NCI-H2196 treated with DMSO at 0.1 percent for 48 hours (cell line): Measurements from ENCODE around the gene BIRC5.
"Not testable (repeated sequence)": the region's sequence is repeated elsewhere in the genome, so short reads cannot be mapped to it uniquely, and the experiment has no call there.

Experiments
- DNase-seq: peaks from one replicate; lab custom pipeline; 2025; ENCODE audit not compliant: unreplicated experiment; lab: John Stamatoyannopoulos, UW

The BIRC5 gene

DNA sequence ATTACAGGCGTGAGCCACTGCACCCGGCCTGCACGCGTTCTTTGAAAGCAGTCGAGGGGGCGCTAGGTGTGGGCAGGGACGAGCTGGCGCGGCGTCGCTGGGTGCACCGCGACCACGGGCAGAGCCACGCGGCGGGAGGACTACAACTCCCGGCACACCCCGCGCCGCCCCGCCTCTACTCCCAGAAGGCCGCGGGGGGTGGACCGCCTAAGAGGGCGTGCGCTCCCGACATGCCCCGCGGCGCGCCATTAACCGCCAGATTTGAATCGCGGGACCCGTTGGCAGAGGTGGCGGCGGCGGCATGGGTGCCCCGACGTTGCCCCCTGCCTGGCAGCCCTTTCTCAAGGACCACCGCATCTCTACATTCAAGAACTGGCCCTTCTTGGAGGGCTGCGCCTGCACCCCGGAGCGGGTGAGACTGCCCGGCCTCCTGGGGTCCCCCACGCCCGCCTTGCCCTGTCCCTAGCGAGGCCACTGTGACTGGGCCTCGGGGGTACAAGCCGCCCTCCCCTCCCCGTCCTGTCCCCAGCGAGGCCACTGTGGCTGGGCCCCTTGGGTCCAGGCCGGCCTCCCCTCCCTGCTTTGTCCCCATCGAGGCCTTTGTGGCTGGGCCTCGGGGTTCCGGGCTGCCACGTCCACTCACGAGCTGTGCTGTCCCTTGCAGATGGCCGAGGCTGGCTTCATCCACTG is at the start of gene BIRC5:
BIRC5 (plus strand) TSS at position 238 of the 690 bp plus-strand sequence; CDS start at position 302, 64 bp downstream.
- DNase-seq = peak; percentile 92

DNA sequence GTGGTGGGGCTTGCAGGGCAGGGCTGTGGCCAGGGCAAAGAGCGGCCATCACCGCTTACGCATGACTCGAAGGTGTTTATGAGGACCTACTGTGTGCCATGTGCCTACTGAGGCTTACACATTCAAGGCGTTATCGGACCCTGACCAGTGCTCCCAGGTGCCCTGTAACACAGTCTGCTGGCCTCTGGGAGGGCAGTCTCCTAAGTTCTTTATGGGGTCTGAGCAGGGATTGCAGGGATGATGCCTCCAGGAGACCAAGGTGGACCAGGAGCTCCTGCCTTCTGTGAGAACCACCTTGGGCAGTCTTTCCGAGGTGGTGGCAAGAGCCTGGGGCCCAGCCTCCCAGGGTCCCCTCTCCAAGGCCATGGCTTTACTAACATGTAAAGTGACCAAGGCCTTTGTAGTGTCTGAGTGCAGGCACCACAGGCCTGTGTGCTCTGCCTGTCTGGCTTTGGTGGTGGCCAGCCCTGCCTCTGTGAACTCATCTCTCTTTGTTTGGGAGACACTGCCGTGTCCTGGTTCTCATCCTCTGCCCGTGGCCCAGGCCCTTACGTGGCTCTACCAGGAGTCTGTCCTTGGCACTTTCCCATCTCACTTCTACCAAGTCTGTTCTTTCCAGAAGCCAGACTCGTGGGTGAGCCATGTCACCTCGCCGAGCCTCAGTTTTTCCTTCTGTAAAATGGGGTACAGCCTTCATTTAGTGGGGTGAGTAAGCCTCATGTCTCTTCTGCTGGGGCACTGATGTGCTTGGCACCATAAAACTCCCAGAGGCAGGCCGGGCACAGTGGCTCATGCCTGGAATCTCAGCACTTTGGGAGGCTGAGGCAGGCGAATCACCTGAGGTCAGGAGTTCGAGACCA is 49.1 kb upstream of the BIRC5 start:
- DNase-seq = no peak

DNA sequence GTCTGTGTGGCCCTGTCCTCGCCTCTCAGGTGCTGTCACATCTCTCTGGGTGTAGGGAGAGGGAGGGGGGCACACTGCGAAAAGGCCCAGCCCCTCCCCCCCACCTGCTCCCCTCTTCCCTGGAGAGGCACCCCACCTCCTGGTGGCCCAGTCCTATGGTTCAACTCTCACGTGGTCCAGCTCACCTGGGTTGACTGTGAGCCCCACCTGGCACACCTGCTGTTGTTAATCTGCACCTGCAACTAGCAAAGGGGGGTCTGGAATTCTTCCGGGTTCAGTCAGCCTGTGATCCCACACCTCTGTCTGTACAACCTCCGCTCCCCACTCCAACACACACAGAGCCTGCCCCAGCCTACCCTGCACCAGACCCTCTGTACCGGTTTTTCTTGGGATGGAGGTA is 47.6 kb upstream of the BIRC5 start:
- no peak for DNase-seq

DNA sequence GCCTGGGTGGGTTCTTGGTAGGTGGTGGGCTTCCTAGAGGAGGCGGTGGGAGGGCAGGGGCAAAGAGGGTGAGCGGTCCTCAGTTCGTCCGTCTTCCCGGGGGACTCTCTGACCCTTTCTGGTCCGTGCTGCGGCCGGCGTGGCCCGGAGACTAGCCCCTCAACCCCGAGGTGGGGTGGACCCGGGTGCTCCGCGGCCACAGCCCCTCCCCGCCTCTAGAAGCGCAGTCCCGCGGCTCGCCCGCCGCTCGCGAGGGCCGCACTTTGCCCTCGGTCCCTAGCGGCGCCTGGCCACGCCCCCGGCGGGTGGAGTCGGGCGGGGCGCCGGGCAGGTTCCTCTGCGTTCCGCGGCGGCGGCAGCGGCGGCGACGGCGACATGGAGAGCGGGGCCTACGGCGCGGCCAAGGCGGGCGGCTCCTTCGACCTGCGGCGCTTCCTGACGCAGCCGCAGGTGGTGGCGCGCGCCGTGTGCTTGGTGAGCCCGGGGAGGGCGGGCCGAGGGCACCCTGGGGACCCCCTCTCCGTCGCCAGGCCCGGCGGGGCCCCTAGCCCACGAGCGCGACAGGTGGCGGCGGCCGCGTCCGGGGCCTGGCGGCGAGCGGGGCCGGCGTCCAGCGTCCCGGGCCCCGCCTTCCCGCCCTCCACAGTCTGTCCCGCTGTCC is 45.7 kb upstream of the BIRC5 start, which contains the start of gene SYNGR2:
SYNGR2 (plus strand) TSS at position 340 of the 661 bp plus-strand sequence; CDS start at position 376, 36 bp downstream.
- peak; percentile 76 for DNase-seq

DNA sequence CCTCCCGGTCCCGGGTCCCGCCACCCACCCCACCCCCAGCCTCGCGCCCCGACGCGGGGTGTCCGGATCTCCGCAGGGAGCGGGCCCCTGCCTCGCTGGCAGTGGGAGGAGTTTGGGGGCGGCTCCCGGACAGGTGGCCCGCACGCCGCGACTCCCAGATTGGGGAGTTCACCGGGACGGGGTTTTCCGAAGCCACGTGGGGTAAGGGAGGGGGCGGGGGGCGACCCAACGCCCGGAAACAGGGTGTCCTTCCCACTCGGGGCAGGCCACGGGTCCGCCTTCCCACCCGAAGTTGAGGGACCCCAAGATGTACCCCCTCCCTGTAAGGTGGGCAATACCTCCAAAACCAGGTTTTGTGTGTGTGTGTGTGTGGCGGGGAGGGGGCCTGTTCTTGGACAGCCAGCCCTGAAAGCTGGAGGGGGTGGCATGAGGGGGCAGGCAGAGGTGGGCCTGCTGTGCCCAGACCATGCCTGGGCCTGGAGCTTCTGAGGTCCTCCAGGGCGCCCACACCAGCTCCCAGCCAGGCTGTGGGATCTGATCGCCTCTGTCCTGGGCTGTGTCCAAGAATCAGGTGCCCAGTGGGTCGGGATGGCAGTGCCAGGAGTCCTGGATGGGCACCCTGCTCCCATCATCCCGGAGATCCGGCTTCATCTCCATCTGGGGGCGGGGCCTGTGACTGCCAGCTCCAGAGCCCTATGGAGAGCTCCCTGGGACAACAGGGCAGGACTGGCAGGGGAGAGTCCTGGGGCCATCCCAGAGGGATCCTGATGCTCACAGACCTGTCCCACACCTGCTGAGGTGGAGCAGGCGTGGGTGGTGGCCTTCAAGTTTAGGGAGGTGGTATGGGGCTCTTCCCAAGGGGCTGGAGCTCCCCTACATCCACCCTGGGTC is 44.9 kb upstream of the BIRC5 start:
- DNase-seq = peak; percentile 62

DNA sequence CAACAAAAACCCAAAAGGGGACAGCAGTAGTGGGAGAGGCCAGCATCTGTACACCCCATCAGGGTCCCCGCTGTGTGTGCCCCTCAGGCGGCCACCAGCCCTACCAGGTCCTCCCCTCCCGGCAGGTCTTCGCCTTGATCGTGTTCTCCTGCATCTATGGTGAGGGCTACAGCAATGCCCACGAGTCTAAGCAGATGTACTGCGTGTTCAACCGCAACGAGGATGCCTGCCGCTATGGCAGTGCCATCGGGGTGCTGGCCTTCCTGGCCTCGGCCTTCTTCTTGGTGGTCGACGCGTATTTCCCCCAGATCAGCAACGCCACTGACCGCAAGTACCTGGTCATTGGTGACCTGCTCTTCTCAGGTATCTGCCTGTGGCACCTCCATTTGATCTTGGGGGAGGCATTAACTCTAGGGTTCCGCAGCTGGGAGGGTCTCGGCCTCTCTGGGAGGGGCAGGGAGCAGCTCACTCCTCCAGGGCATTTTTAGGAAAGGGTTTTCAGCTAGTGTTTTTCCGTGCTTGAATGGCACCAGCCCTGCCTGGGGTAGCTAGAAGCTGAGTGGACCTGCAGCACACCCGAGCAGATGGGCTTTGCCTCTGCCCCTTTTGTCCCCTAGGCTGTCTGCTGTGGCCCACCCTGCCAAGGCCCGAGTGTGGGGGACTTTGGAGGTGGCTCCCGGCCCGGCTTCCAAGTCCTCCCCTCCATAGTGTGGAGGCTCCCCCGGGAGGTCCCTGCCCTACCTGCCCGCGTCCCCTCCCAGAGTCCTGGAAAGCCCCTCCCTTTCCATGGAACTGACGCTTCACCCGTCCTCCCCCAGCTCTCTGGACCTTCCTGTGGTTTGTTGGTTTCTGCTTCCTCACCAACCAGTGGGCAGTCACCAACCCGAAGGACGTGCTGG is 43.1 kb upstream of the BIRC5 start:
- DNase-seq = no peak

DNA sequence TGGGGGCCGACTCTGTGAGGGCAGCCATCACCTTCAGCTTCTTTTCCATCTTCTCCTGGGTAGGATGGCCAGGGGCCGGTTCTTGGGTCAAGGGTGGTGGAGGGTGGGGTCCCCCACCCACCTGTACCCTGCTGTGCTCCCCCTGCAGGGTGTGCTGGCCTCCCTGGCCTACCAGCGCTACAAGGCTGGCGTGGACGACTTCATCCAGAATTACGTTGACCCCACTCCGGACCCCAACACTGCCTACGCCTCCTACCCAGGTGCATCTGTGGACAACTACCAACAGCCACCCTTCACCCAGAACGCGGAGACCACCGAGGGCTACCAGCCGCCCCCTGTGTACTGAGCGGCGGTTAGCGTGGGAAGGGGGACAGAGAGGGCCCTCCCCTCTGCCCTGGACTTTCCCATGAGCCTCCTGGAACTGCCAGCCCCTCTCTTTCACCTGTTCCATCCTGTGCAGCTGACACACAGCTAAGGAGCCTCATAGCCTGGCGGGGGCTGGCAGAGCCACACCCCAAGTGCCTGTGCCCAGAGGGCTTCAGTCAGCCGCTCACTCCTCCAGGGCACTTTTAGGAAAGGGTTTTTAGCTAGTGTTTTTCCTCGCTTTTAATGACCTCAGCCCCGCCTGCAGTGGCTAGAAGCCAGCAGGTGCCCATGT is 42.3 kb upstream of the BIRC5 start:
- not testable (repeated sequence) for DNase-seq

DNA sequence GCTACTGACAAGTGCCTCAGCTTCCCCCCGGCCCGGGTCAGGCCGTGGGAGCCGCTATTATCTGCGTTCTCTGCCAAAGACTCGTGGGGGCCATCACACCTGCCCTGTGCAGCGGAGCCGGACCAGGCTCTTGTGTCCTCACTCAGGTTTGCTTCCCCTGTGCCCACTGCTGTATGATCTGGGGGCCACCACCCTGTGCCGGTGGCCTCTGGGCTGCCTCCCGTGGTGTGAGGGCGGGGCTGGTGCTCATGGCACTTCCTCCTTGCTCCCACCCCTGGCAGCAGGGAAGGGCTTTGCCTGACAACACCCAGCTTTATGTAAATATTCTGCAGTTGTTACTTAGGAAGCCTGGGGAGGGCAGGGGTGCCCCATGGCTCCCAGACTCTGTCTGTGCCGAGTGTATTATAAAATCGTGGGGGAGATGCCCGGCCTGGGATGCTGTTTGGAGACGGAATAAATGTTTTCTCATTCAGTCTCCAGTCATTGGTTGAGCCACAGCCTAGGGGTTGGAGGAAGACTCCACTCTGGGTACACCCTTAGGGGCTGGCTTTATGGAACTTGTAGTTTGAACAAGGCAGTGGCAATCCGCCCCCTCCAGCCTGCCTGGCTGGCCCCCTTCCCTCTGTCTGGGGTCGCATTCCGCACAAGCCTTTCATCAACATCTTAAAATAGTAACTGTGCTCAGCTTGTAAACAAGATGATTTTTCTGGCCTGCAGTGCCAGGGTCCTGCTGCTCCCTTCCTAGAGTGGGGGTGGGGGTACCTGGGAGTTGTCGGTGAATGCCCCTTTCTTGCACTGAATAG is 41.6 kb upstream of the BIRC5 start:
- DNase-seq = no peak

DNA sequence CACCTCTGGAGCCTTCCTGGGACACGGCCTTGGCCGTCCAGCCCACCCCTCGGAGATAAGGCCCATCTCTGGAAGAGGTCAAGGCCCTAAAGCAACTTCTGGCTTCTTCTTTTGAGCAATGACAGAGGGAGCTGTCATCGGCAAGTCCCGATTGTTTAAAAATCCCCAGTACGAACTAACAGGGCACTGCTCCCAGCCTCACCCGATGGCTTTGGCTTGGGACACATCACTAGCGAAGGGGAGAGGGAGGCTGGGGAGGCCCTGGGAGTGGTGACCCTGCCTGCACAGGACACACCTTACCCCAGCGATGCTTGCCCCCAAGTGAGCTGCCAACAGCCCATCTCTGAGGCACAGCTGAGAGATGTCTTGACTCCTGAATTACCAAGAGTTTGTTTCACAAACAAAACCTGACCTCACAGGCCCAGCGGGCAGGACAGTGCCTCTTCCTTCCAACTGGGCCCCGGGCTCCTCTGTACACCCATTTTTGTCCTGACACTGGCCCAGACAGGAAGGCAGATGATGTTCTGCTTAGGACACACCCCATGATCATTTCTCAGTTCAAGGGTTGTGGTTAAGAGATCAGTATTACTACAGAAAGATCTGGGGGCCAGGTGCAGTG is 40.8 kb upstream of the BIRC5 start:
- DNase-seq = no peak

DNA sequence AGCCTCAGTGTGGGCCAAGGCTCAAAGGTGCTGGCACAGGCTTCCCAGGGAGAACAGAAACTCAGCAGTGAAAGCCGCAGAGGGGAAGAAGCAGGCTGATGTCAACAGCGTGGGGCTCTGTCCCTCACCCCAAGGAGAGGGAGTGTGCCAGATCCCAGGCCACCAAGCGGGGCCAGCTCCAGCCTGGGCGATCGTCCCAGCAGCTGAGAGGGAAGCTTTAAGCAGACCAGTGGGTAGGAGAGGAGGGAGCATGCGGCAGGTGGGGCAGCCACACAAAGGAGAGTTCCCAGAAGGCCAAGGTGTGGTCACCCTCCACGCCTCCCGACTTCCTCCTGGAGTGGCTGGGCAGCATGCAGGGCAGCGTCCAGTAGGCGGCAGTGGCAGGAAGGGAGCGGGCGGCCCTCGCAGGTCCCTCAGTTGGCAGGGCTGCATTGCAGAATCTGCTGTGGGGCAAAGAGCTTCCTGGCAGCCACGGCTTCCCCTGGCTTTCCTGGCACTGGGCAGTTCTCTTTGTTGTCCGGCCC is 39.6 kb upstream of the BIRC5 start:
- DNase-seq = peak; percentile 99

DNA sequence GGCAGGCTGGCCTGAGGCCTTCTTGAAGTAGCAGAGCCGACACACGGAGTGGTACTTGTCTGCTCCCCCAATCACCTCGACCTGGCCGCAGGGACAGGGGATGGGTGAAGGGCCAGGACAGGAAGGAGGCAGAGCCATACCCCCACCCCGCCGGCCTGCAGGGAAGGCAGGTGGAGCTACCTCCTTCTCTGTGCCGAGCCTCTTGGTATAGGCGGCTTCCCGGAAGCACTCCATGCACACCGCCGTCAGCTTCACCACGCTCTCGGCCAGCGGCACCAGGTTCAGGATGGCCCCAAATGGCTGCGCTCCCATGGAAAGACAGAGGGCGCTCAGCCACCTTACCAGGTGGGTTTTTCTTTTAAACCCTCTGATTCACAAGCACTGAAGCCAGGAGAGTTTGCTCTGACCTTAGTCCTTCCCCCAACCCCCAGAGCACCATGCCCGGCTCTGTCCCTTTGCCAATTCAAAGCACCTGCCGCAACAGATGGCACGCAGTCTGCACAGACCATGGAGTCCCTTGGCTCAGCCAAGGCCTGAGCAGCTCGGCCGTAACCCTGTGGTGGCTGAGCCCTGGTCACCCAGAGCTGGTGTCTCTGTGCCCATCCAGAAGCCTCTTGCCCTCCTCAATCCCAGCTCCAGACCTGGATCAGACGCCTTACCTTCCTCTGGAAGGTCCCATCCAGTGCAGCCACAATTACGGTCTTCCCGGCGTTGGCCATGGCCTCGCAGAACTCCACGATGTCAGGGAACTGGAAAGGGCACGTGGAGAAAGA is 39.0 kb upstream of the BIRC5 start:
- peak; percentile 98 for DNase-seq

DNA sequence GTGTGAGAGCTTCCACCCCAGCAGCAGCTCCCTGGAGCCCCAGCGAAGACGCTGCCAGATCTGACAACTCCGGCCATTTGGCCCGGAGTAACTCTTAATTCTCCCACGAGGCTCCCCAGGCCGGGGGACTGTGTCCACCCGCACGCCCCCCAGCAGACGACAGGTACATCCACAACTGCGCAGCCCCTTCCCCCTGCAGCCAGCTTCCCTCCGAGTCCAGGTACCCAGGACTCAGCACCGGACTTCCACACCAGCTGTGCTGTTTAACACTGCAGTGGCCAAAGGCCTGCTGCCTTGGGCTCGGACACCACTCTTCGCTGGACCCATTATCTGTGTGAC is 38.4 kb upstream of the BIRC5 start:
- DNase-seq = no peak

DNA sequence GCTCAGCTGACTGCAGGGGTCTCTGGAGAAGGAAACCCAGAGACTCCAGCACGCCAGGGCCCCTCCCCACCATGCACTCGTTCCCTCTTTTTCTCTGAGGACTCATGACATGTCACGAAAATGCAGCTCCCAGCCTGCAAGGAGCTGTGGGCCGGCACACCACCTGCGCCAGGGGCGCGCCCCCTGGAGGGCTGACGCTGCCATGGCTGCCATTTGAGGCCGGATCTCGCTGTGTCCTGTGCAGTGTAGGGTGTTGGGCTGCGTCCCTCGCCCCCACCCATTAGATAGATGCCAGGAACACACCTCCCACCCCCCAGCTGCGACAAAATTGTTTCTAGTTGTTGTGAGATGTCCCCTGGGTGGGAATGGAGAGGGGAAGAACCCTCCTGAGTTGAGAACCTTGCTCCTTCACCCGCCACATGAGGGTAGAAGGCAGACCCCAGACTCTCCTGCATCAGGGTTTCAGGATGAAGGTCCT is 37.5 kb upstream of the BIRC5 start:
- no peak for DNase-seq

DNA sequence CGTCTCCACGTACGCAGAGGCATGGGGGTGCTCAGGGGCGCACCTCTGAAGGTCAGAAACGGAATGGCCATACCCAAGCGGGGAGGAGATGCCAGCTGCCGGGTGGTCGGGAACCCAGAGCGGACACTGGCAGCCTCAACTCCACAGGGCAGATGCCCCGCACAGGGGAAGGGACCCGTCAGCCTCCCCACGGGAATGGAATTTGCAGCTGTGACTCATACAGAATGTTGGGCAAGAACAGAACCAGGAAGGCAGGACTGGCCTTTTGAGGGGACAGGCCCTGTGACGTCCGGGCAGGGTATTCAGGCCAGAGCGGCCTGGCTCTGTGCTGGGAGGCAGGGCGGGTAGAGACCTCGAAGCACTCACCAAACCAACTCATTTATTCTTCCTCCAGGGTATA is 34.7 kb upstream of the BIRC5 start:
- no peak for DNase-seq

DNA sequence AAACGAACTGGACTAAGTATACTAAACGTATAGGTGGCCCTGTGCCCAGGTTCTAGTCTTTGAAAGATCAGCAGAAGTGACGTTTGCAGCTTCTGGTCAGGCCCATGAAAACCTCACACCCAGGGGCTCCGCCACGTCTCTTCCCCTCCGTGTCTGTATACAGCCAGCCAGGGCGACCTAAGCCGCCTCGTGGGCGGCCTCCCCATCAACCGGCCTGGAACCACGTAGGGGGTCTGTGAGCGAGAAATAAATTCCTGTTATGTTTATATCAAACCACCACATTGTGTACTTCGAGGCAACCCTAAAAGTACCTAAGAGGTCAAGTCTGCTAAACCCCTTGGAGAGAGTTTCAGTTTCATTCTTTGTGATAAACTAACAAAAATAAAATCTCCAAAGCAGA is 34.0 kb upstream of the BIRC5 start:
- no peak for DNase-seq

DNA sequence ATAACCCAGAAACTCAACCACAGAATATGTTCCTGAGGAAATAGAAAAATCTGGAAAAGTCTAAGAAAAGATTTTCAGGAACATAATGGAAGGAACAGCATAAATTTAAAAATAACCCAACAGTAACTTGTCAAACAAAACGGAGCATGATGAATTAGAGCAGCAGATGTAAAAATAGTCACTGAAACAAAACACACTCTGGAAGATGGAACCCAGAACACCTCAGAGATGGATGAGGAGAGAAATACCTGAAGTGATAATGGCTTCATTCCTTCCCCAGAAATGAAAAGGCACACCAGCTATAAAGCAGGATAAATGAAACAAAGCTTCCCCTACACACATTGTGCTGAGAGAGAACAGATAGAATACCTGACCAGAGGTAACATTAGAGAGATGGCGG is 33.5 kb upstream of the BIRC5 start:
- DNase-seq = no peak

DNA sequence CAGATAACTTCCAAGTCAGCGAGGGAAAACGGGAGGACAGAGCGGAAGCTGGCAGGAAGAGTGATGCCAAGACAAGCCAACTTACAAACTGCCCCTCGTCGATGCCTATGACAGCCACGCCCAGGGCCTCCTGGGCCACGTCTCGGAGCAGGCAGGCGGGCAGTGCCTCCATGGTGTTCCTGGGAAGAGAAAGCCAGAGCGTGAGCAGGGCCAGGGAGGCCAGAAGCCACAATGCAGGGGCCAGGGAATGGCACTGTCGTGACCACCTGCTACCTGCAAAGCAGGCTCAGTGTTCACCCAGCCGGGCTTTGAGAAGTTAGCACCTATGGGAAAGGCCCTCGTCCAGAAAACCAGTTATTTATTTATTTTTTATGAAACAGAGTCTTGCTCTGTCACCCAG is 31.5 kb upstream of the BIRC5 start:
- DNase-seq = no peak
